Transverse colon (tissue), 4 donors: Measurements from ENCODE around the gene TMEM131L. TPM values are rescaled to one million over a fixed set of nuclear protein-coding genes. Genes with fewer than 3 reads are reported as not detected.

Source experiments
- DNase-seq: peaks from one replicate; pipeline ENCODE4 v3.0.0-alpha.2; 2019
- H3K27ac ChIP-seq, 4 donors: fragments of 200-600 bp; sonication (generic); 2 replicates each; pipeline ENCODE4 v1.5.1; 2016 to 2018; ENCODE audit warnings: inconsistent platforms in 4 of 4
- H3K27me3 ChIP-seq: fragments of 200-600 bp; sonication (generic); 2 replicates; pipeline ENCODE4 v1.5.1; 2017; ENCODE audit warnings: inconsistent platforms
- H3K36me3 ChIP-seq, 4 donors: fragments of 200-600 bp; sonication (generic); 2 replicates each; pipeline ENCODE4 v1.5.1; 2017 to 2019; ENCODE audit warnings: inconsistent platforms in 4 of 4
- H3K4me1 ChIP-seq, 4 donors: fragments of 200-600 bp; sonication (generic); 2 replicates each; pipeline ENCODE4 v1.5.1; 2017 to 2020; ENCODE audit warnings: inconsistent platforms in 4 of 4
- H3K4me3 ChIP-seq, 4 donors: fragments of 200-600 bp; sonication (generic); 1 replicate in 1 of 4; 2 replicates in 3 of 4; pipeline versions ENCODE4 v1.5.1 to v1.6.1; 2017 to 2019; ENCODE audit warnings: inconsistent platforms in 4 of 4
- H3K9me3 ChIP-seq, 2 donors: fragments of 200-600 bp; sonication (generic); 2 replicates each; pipeline ENCODE4 v1.5.1; 2017 to 2019; ENCODE audit warnings: inconsistent platforms in 2 of 2
- CTCF ChIP-seq, 5 experiments: fragments of 200-600 bp in 3 of 5; fragments of 450-650 bp in 2 of 5; sonication (generic) in 3 of 5; IDR thresholded peaks; 1 replicate in 2 of 5; 2 replicates in 3 of 5; pipeline ENCODE4 v1.5.1; 2016 to 2017; ENCODE audit warnings: antibody characterized with exemption in 5 of 5, inconsistent platforms in 3 of 5, mild to moderate bottlenecking in 2 of 5, moderate library complexity in 1 of 5
- EP300 ChIP-seq: sonication (generic); formaldehyde crosslinking; IDR thresholded peaks from one replicate; pipeline ENCODE4 v1.6.1; 2017; ENCODE audit warnings: antibody characterized with exemption, low read depth
- POLR2A ChIP-seq: fragments of 450-650 bp; IDR thresholded peaks from one replicate; pipeline ENCODE4 v1.6.1; 2016; ENCODE audit warnings: antibody characterized with exemption, mild to moderate bottlenecking, moderate library complexity
- POLR2AphosphoS5 ChIP-seq, 3 donors: sonication (generic); formaldehyde crosslinking; IDR thresholded peaks; one replicate each; pipeline ENCODE4 v1.6.1; 2016; ENCODE audit warnings: antibody characterized with exemption in 3 of 3
- WGBS, 2 donors: methylation state at CpG; one replicate each; pipeline ENCODE4 v1.1.5; 2018; ENCODE audit warnings: low coverage in 1 of 2; 5-methylcytosine and 5-hydroxymethylcytosine counted together
- in situ Hi-C, 4 donors: fragments of 200-750 bp; cut with MboI; loops; one replicate each; pipeline versions ENCODE4 v1.15.0 to v1.15.1; 2017; ENCODE audit warnings: low sequenced_read_pairs in 3 of 4, low pct_ligation_motif_present in 1 of 4, low pct_unique_long_range_greater_than_20kb in 1 of 4
- intact Hi-C: fragments of 100-400 bp; cut with DNase I; formaldehyde crosslinking; loops from one replicate; pipeline ENCODE4 v1.15.1; 2023; ENCODE audit warnings: low total_unique reads
- total RNA-seq, 4 donors: library from RNA; depleted of rRNA; stranded (reverse); fragments of >200 nt; gene quantifications; one replicate each; pipeline ENCODE4 v1.1.0, GENCODE V29; 2016

TMEM131L gene
- total RNA-seq, 4 donors from 2014 or later = 5.2 to 14.8 (median 8.3) TPM

- H3K36me3 ChIP-seq = no peaks in the 10 kb centered on the region
- peaks cover 0 to 20% (median 3%) of the 10 kb centered on the region in 4 donors for H3K4me1 ChIP-seq
- intact Hi-C loops = no loop called here
- in situ Hi-C loops = no loop called here
- DNase-seq = no peak
- 80 to 87% methylated on average over 5 of the region's 5 CpGs for WGBS, 2 donors
- H3K27me3 ChIP-seq = no peaks in the 10 kb centered on the region
- no peak overlapping the region for H3K27ac ChIP-seq
- TF ChIP-seq POLR2AphosphoS5 (IDR thresholded peaks at IDR 0.05) (no peak), CTCF (IDR thresholded peaks at IDR 0.05) (no peak), EP300 (no peak), POLR2A (no peak)
- no peaks in the 10 kb centered on the region for H3K9me3 ChIP-seq
- no peak overlapping the region for H3K4me3 ChIP-seq
Observed at GRCh38 chr4:153480704-153481103, 14.5 kb downstream of the TMEM131L start.

- H3K4me3 ChIP-seq = no peak overlapping the region
- WGBS, 2 donors = 91 to 93% methylated on average over 9 of the region's 9 CpGs
- TF ChIP-seq CTCF (IDR thresholded peaks at IDR 0.05) (no peak), POLR2AphosphoS5 (IDR thresholded peaks at IDR 0.05) (no peak)
- no peak overlapping the region for H3K27ac ChIP-seq
- DNase-seq = no peak
- intact Hi-C loops = no loop called here
- H3K36me3 ChIP-seq = no peaks in the 10 kb centered on the region
- H3K9me3 ChIP-seq = no peaks in the 10 kb centered on the region
- H3K27me3 ChIP-seq = no peaks in the 10 kb centered on the region
- peaks cover 0 to 24% (median 5%) of the 10 kb centered on the region in 4 donors for H3K4me1 ChIP-seq
- in situ Hi-C loops = no loop called here
Observed at GRCh38 chr4:153481478-153481877, 15.3 kb downstream of the TMEM131L start.

GRCh38 chr4:153483432-153484418, 17.6 kb downstream of the TMEM131L start:
- Histone ChIP-seq H3K27me3 (no peaks in the 10 kb centered on the region), H3K4me3 (no peak overlapping the region), H3K9me3 (no peaks in the 10 kb centered on the region), H3K4me1 (peaks cover 5 to 39% (median 25%) of the 10 kb centered on the region in 4 donors), H3K36me3 (no peaks in the 10 kb centered on the region), H3K27ac (peak overlapping the region; percentile 9 to 48 (median 36))
- no peak for DNase-seq
- in situ Hi-C loops = no loop called here
- intact Hi-C loops = loop anchor here (1.0 kb wide), 1 partner anchor 16 kb away; no protein-coding TSS in a partner anchor
- TF ChIP-seq CTCF (IDR thresholded peaks at IDR 0.05) = no peak
- TF ChIP-seq EP300 = no peak
- no peak for TF ChIP-seq POLR2A
- 71 to 73% methylated on average over 8 to 10 of the region's 10 CpGs for WGBS, 2 donors

GRCh38 chr4:153485359-153485758, 19.2 kb downstream of the TMEM131L start:
- H3K27ac ChIP-seq = peak overlapping the region in 3 of 4 donors; percentile 35 to 78 (median 52)
- in situ Hi-C loops = no loop called here
- no peaks in the 10 kb centered on the region for H3K9me3 ChIP-seq
- H3K4me1 ChIP-seq = peaks cover 5 to 43% (median 31%) of the 10 kb centered on the region in 4 donors
- no peak for DNase-seq
- intact Hi-C loops = no loop called here
- H3K36me3 ChIP-seq = no peaks in the 10 kb centered on the region
- H3K27me3 ChIP-seq = no peaks in the 10 kb centered on the region
- WGBS, 2 donors = 60 to 72% methylated on average over 1 to 2 of the region's 2 CpGs
- no peak for TF ChIP-seq POLR2A
- no peak for TF ChIP-seq EP300
- no peak for TF ChIP-seq POLR2AphosphoS5 (IDR thresholded peaks at IDR 0.05)
- TF ChIP-seq CTCF (IDR thresholded peaks at IDR 0.05) = no peak
- no peak overlapping the region for H3K4me3 ChIP-seq
